Heart left ventricle (tissue), 13 donors: ENCODE measurements around the gene TRIP12.

Experiments used
- CTCF ChIP-seq, 12 donors: fragments of 200-600 bp; sonication (generic) in 4 of 12; IDR thresholded peaks; one replicate each; pipeline versions ENCODE4 v1.5.0 to v1.8.0; 2018 to 2022; ENCODE audit warnings: antibody characterized with exemption in 12 of 12, mild to moderate bottlenecking in 5 of 12
- POLR2A ChIP-seq, 2 donors: fragments of 450-650 bp; IDR thresholded peaks; one replicate each; pipeline ENCODE4 v1.6.1; 2017; ENCODE audit warnings: antibody characterized with exemption in 2 of 2, mild to moderate bottlenecking in 2 of 2, moderate library complexity in 2 of 2
- donor health status: ischemic (EF 13 %, LVEDD 7.1; RV severe dilation, severe dysfunction).
- donor health status: DM: no; HTN: yes; CAD: no.
- donor health status: DM: no; HTN: no; CAD: no.
- donor health status: ischemic (EF 25% LVEDD 6.9; RV normal size, moderate dysfunction).
- donor health status: ischemic (EF 25% LVEDD 5.7; RV mildly dilated, moderate dysfunction).
- donor health status: ischemic (EF 35%, LVEDD 5.7; RV mildly dilated, moderate dysfunction).
- donor health status: nonischemic (EF 11% LVEDD 7.7; RV severe dilation, severe dysfunction).
- donor health status: DM: yes; HTN: yes; CAD: no.
- donor health status: PGD.
- donor health status: ischemic (EF 29% LVEDD 5.4; RV normal size, mild dysfunction).
- donor health status: nonischemic (EF 23%, LVEDD 6.1; RV moderate dilation, normal function).

DNA sequence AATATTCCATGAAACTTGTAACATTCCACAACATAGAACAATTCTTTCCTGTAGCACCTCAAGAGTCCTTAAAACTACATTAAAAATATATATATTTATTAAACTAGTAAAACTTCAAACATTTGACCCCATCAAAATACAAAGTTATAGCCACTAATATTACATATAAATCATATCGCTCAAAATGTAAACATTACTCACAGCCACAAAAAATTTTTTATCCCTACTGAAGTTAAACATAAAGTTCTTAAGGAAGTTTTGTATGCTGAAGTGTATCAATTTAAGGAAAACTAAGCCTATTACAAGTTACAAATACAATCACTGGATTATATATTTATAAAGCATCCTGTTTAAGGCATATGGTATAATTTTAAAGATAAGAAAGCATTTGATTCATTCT lies 127.2 kb downstream of the TRIP12 start:
- TF ChIP-seq CTCF (IDR thresholded peaks at IDR 0.05) (no peak), POLR2A (IDR thresholded peaks at IDR 0.05) (no peak)
